ENCODE measurements around the gene VAMP7. TPM values are rescaled to one million over a fixed set of nuclear protein-coding genes. Genes with fewer than 3 reads are reported as not detected.

The VAMP7 gene
- total and polyA plus RNA-seq, 9 of the 15 experiments (the other 6 are each of a cell fraction or from before 2014, with no cell fraction given): 38.4 to 100 (median 67.7) TPM

- TF ChIP-seq, protein P1, sequence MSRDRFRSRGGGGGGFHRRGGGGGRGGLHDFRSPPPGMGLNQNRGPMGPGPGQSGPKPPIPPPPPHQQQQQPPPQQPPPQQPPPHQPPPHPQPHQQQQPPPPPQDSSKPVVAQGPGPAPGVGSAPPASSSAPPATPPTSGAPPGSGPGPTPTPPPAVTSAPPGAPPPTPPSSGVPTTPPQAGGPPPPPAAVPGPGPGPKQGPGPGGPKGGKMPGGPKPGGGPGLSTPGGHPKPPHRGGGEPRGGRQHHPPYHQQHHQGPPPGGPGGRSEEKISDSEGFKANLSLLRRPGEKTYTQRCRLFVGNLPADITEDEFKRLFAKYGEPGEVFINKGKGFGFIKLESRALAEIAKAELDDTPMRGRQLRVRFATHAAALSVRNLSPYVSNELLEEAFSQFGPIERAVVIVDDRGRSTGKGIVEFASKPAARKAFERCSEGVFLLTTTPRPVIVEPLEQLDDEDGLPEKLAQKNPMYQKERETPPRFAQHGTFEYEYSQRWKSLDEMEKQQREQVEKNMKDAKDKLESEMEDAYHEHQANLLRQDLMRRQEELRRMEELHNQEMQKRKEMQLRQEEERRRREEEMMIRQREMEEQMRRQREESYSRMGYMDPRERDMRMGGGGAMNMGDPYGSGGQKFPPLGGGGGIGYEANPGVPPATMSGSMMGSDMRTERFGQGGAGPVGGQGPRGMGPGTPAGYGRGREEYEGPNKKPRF (IDR thresholded peaks at IDR 0.05; ENCODE audit: low read depth, low read length): no peak
- TF ChIP-seq SP2 (IDR thresholded peaks at IDR 0.05; ENCODE audit: extremely low read depth, low read depth, low read length, poor library complexity, severe bottlenecking) (no peak), HDGF (IDR thresholded peaks at IDR 0.05) (no peak), SRSF1 (IDR thresholded peaks at IDR 0.05; ENCODE audit: low read depth, low read length) (no peak), HEY1 (CRISPR knock-in tag; IDR thresholded peaks at IDR 0.05; ENCODE audit: borderline replicate concordance) (no peak), ESRRA (IDR thresholded peaks at IDR 0.05; ENCODE audit: borderline replicate concordance, low read depth) (no peak), SOX6 (IDR thresholded peaks at IDR 0.05) (no peak), RFX5 (IDR thresholded peaks at IDR 0.05; ENCODE audit: low read depth, low read length) (no peak), BDP1 (IDR thresholded peaks at IDR 0.05; ENCODE audit: insufficient read depth, insufficient read length) (no peak), RCOR1 (IDR thresholded peaks at IDR 0.05; ENCODE audit: borderline replicate concordance in 1 of 2, low read depth in 2 of 2, low read length in 2 of 2) (no peak), PTRF (tag; IDR thresholded peaks at IDR 0.05) (peak; percentile 49; the same call in 1 of the 2 replicates), MECOM (CRISPR knock-in tag; IDR thresholded peaks at IDR 0.05) (no peak), ATF7 (IDR thresholded peaks at IDR 0.05) (no peak), ZNF592 (IDR thresholded peaks at IDR 0.05) (peak; percentile 80), SLC30A9 (CRISPR knock-in tag; IDR thresholded peaks at IDR 0.05) (no peak), ZNF695 (CRISPR knock-in tag; IDR thresholded peaks at IDR 0.05) (no peak), XRCC5 (IDR thresholded peaks at IDR 0.05; ENCODE audit: low read depth, low read length) (no peak), MEF2D (tag; conservative IDR thresholded peaks at IDR 0.05; ENCODE audit: low read depth) (0 out of 2 replicates have a peak, but pooled peaks have one; percentile 36), PTTG1 (tag; IDR thresholded peaks at IDR 0.05; ENCODE audit: low read depth) (peak; percentile 56; the same call in 1 of the 2 replicates), ZNF589 (CRISPR knock-in tag; IDR thresholded peaks at IDR 0.05; ENCODE audit: low read depth) (no peak)
- TF ChIP-seq, protein P2, sequence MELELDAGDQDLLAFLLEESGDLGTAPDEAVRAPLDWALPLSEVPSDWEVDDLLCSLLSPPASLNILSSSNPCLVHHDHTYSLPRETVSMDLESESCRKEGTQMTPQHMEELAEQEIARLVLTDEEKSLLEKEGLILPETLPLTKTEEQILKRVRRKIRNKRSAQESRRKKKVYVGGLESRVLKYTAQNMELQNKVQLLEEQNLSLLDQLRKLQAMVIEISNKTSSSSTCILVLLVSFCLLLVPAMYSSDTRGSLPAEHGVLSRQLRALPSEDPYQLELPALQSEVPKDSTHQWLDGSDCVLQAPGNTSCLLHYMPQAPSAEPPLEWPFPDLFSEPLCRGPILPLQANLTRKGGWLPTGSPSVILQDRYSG (tag; conservative IDR thresholded peaks at IDR 0.05; ENCODE audit: low read depth): no peak
- TF ChIP-seq, protein P3, sequence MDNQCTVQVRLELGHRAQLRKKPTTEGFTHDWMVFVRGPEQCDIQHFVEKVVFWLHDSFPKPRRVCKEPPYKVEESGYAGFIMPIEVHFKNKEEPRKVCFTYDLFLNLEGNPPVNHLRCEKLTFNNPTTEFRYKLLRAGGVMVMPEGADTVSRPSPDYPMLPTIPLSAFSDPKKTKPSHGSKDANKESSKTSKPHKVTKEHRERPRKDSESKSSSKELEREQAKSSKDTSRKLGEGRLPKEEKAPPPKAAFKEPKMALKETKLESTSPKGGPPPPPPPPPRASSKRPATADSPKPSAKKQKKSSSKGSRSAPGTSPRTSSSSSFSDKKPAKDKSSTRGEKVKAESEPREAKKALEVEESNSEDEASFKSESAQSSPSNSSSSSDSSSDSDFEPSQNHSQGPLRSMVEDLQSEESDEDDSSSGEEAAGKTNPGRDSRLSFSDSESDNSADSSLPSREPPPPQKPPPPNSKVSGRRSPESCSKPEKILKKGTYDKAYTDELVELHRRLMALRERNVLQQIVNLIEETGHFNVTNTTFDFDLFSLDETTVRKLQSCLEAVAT (IDR thresholded peaks at IDR 0.05): no peak
Observed at GRCh38 chrX:155957843-155958242, 76.7 kb downstream of the VAMP7 start (continued).
